GM12874 (cell line): ENCODE results near the gene AP3B1.

Experiments
- CTCF ChIP-seq: IDR thresholded peaks from 2 replicates; pipeline ENCODE4 v1.5.1; 2011; ENCODE audit warnings: low read depth, mild to moderate bottlenecking, control low read depth, low read length, moderate library complexity; ENCODE audit not compliant: insufficient read depth

The AP3B1 gene

DNA sequence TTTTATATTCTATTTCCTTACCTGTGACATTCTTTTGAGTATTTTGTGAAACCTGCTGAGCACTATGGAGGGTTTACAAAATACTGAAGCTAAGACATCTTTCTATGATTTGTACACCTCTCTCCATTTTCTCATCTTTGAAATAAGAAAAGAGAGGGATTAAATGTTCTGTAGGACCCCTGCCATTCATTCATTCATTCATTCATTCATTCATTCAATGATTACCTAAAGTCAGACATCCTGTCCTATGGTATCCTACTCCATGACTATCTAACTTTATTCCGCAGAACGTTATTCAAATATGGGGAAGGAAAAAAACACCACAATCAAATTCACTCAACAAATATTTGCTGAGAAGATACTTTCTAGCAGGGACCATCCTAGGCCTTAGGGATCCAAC lies 51.4 kb downstream of the AP3B1 start:
- no peak for TF ChIP-seq CTCF

- TF ChIP-seq CTCF: no peak
Observed at GRCh38 chr5:78242001-78242400, 52.5 kb downstream of the AP3B1 start.

GRCh38 chr5:78237911-78238310 lies 56.6 kb downstream of the AP3B1 start:
- no peak for TF ChIP-seq CTCF

- no peak for TF ChIP-seq CTCF
Observed at GRCh38 chr5:78236046-78236445, 58.5 kb downstream of the AP3B1 start.

GRCh38 chr5:78235289-78235688 lies 59.2 kb downstream of the AP3B1 start:
- no peak for TF ChIP-seq CTCF

- no peak for TF ChIP-seq CTCF
Observed at GRCh38 chr5:78234804-78235203, 59.7 kb downstream of the AP3B1 start.

DNA sequence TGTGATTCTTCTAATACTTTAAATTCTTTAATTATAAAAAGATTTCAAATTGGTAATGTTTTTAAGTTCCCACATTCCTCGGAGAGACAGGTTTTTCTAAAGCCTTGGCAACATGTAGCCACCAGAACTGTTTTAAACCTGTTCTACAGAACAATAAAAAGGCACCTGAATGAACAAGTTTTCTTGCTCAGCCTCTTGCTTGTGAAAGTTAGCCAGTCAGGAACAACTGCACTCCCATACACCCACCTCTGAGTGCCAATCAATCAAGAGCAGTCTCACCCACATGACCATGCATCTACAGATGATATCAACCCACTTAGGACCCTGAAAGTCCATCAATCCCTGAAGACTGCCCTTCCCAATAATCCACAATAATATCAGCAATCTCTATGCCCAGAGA lies 62.3 kb downstream of the AP3B1 start:
- no peak for TF ChIP-seq CTCF

DNA sequence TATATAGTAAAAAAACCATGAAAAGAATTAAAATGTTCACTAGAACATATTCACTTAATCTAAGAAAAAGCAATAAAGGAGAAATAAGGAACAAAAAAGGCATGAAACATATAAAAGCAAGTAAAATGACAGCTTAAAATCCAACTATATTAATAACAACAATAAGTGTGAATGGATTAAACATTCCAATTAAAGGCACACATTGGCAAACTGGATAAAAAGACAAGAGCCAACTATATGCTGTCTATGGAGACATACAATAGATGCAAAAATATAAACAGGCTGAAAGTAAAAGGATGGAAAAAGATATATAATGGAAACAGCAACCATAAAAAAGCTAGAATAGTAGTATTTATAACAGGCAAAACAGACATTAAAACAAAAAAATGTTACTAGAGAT lies 70.1 kb downstream of the AP3B1 start:
- TF ChIP-seq CTCF: no peak
